HL-60 (cell line): ENCODE data around the gene PIGQ.

ENCODE experiments used
- DNase-seq, 2 experiments: peaks; one replicate each; pipeline ENCODE4 v3.0.0-alpha.2; 2010 to 2020; ENCODE audit warnings: low read depth in 1 of 2, low spot score in 1 of 2
- H3K27ac ChIP-seq: fragments of 250-450 bp; sonication (Bioruptor Pico); replicated peaks from 2 replicates; pipeline ENCODE4 v1.5.1; 2020; ENCODE audit warnings: mild to moderate bottlenecking, moderate library complexity
- H3K27me3 ChIP-seq: fragments of 250-450 bp; sonication (Bioruptor Pico); 2 replicates; pipeline ENCODE4 v1.5.1; 2021; ENCODE audit warnings: mild to moderate bottlenecking, moderate library complexity; ENCODE audit not compliant: insufficient read depth, poor library complexity, severe bottlenecking
- H3K4me3 ChIP-seq: replicated peaks from 2 replicates; pipeline ENCODE4 v1.5.1; 2011; ENCODE audit warnings: mild to moderate bottlenecking, control low read depth, low read length; ENCODE audit not compliant: insufficient read depth
- CTCF ChIP-seq: IDR thresholded peaks from one replicate; pipeline ENCODE4 v1.5.1; 2011; ENCODE audit warnings: low read length, control low read depth, inconsistent platforms; ENCODE audit not compliant: insufficient read depth
- GABPA ChIP-seq: IDR thresholded peaks from 2 replicates; pipeline ENCODE4 v1.6.1; 2012; ENCODE audit warnings: low read depth
- POLR2AphosphoS5 ChIP-seq: IDR thresholded peaks from 2 replicates; pipeline ENCODE4 v1.6.1; 2012; ENCODE audit warnings: low read depth
- SPI1 ChIP-seq: IDR thresholded peaks from 2 replicates; pipeline ENCODE4 v1.6.1; 2012; ENCODE audit warnings: low read depth, mild to moderate bottlenecking, borderline replicate concordance
- TF ChIP-seq, protein P1 (sequence below): IDR thresholded peaks from 2 replicates; pipeline ENCODE4 v1.6.1; 2012; ENCODE audit warnings: low read depth; ENCODE audit not compliant: insufficient replicate concordance

PIGQ gene

DNA sequence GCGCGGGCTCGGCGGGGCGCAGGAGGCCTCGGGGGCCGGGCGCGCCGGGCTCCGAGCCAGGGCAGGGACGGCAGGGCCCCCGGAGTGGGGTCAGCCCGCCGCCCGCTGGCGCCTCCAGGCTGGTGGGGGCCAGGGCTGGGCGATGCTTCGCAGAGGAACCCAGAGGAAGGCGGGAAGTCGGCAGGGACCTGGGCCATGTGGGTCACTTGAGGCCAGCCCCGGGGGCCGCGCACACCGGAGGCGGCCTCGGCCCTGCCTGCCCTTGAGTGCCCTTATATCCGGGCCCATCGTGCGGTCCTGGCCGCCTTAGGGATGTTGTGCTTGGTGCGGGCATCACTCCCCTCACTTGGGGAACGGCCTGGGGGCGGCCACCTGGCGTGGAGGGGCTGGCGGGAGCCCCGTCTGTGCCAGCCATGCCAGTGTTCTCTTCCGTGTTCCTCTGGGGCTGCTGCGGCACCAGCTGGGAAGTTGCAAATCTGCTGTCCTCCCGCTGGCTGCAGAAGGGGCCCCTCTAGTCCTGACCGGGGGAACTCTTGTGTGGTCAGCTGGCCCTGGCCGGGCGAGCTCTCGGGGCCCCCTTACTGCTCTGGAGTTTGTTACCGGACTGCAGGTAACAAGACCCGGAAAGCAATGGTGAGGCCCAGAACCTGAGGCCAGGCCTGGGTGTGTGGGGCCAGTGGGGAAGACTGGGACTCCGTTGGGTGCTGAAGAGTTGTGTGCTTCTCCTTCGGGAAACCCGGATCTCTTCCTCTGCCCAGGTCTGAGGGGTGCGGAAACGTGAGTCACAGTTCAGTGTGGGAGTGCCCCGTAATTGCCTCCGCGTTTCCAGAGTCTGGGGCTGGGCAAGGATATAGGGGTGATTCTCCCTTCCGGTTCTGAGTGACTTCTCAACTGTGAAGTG is 41.4 kb upstream of the PIGQ start:
- TF ChIP-seq GABPA (no peak), CTCF (no peak), POLR2AphosphoS5 (no peak; the same call in 1 of the 2 replicates), SPI1 (no peak; the same call in 1 of the 2 replicates)
- TF ChIP-seq, protein P1, sequence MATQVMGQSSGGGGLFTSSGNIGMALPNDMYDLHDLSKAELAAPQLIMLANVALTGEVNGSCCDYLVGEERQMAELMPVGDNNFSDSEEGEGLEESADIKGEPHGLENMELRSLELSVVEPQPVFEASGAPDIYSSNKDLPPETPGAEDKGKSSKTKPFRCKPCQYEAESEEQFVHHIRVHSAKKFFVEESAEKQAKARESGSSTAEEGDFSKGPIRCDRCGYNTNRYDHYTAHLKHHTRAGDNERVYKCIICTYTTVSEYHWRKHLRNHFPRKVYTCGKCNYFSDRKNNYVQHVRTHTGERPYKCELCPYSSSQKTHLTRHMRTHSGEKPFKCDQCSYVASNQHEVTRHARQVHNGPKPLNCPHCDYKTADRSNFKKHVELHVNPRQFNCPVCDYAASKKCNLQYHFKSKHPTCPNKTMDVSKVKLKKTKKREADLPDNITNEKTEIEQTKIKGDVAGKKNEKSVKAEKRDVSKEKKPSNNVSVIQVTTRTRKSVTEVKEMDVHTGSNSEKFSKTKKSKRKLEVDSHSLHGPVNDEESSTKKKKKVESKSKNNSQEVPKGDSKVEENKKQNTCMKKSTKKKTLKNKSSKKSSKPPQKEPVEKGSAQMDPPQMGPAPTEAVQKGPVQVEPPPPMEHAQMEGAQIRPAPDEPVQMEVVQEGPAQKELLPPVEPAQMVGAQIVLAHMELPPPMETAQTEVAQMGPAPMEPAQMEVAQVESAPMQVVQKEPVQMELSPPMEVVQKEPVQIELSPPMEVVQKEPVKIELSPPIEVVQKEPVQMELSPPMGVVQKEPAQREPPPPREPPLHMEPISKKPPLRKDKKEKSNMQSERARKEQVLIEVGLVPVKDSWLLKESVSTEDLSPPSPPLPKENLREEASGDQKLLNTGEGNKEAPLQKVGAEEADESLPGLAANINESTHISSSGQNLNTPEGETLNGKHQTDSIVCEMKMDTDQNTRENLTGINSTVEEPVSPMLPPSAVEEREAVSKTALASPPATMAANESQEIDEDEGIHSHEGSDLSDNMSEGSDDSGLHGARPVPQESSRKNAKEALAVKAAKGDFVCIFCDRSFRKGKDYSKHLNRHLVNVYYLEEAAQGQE, result no peak
- Histone ChIP-seq H3K27me3 (no peaks in the 10 kb centered on the region), H3K27ac (peak overlapping the region; percentile 91), H3K4me3 (peak overlapping the region; percentile 85)
- DNase-seq, result peak; percentile 61 to 93

DNA sequence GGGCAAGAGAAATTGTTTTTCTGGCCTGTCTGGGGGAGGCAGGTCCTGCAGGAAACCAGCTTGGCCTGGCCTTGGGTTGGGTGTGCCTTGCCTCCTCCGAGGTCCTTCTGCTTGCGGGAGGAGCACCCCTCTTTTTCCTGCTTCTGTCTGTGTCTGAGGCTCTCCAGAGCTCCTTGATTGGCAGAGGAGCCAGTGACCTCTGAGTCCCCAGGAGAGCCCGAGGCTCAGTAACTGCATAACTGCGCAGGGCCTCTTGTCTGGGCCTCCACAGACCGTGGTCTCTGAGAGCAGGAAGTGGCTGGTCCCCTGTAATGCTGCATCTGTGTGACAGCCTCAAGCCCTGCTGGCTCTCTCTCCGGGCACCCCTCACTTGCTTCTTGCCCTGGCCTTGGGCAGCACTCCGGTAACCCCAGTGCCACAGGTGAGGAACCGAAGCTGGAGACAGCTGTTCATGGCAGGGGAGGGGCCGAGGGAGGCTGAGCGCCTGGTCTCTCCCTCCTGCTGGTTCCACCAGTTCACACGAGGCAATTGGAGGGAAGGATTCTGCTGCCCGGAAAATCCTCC is 40.7 kb upstream of the PIGQ start:
- DNase-seq, result peak in 1 of 2 experiments; percentile 50
- Histone ChIP-seq H3K27ac (peak overlapping the region; percentile 91), H3K27me3 (no peaks in the 10 kb centered on the region), H3K4me3 (peak overlapping the region; percentile 85)
- TF ChIP-seq POLR2AphosphoS5 (no peak), GABPA (no peak), SPI1 (peak; percentile 36; the same call in 1 of the 2 replicates), CTCF (no peak)
- TF ChIP-seq, protein P1, result no peak

DNA sequence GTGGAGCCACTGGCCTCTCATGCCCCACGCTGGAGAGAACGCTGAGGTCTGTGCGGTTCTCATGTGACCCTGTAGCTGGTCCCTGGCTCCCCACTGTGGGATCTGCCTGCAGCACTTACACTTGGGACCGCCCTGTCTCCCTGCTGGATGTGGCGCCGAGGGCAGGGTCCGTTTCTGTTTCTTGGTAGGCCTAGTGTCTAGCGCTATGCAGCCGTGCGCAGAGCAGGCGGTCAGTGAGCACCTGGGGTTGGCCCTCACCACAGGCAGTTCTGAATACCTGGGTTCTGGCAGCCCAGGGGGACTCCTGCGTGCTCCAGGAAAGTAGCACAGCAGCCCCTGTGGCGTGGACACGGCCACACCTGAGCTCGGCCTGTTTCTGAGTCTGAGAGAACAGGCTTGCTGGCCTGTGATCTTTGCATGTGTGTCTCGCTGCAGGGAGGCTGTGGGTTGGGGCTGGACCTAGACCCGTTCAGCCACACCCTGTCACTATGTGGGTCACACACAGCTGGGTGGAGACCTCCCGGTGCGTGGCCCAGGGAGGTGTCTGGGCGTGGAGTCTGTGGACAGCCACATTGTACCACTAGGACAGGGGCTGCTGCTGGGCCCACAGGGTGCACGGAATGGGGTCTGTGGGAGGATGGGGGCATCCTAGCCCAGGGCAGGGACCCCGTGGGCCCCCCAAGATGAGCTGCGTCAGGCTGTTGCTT is 39.5 kb upstream of the PIGQ start:
- Histone ChIP-seq H3K4me3 (no peak overlapping the region), H3K27me3 (no peaks in the 10 kb centered on the region), H3K27ac (no peak overlapping the region)
- DNase-seq, result no peak
- TF ChIP-seq GABPA, result no peak
- TF ChIP-seq, protein P1, result no peak
- TF ChIP-seq SPI1, result no peak
- TF ChIP-seq POLR2AphosphoS5, result no peak
- no peak for TF ChIP-seq CTCF
